ENCODE measurements around the gene RNF150.

Gene RNF150

DNA sequence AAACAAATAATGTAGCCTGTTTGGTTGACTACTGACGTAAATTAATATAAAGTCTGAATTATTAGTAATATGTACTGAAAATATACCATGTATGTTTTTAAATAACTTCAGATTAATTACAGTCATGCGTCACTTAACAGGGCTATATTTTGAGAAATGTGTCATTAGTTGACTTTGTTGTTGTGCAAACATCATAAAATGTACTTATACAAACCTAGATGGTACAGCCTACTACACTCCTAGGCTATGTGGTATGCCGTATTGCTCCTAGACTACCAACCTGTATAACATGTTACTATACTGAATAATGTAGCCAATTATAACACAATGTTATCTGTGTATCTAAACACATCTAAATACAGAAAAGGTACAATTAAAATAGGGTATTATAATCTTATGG lies 66.6 kb downstream of the RNF150 start:
- no peaks in the 10 kb centered on the region for H3K9me3 ChIP-seq (ENCODE audit: insufficient read depth, low read depth, low read length)
- H2AFZ ChIP-seq (ENCODE audit: low read length): no peak overlapping the region
- H3K9me2 ChIP-seq (replicated peaks; ENCODE audit: low read depth, low read length): no peaks in the 10 kb centered on the region
- H3K4me2 ChIP-seq (ENCODE audit: low read depth, low read length, poor library complexity, severe bottlenecking): no peak overlapping the region
- H3F3A ChIP-seq (ENCODE audit: low read depth): no peaks in the 10 kb centered on the region
- no peak overlapping the region for H3K4me3 ChIP-seq (ENCODE audit: low read length, poor library complexity, severe bottlenecking)
- H3K36me3 ChIP-seq (ENCODE audit: insufficient read depth, low read length): no peaks in the 10 kb centered on the region
- H3K9ac ChIP-seq (ENCODE audit: low read depth, low read length, poor library complexity, severe bottlenecking): no peak overlapping the region
- H3K4me1 ChIP-seq (ENCODE audit: insufficient read depth, low read length, poor library complexity, severe bottlenecking): no peaks in the 10 kb centered on the region
- H3K27me3 ChIP-seq (ENCODE audit: insufficient read depth, low read length, poor library complexity, severe bottlenecking): no peaks in the 10 kb centered on the region
- no peaks in the 10 kb centered on the region for H4K20me1 ChIP-seq (ENCODE audit: insufficient read depth, low read length, poor library complexity, severe bottlenecking)
- peaks cover 3% of the 10 kb centered on the region; the same call in 1 of the 2 replicates for H3K79me2 ChIP-seq (ENCODE audit: insufficient read depth, low read length)
- TF ChIP-seq, protein P1, sequence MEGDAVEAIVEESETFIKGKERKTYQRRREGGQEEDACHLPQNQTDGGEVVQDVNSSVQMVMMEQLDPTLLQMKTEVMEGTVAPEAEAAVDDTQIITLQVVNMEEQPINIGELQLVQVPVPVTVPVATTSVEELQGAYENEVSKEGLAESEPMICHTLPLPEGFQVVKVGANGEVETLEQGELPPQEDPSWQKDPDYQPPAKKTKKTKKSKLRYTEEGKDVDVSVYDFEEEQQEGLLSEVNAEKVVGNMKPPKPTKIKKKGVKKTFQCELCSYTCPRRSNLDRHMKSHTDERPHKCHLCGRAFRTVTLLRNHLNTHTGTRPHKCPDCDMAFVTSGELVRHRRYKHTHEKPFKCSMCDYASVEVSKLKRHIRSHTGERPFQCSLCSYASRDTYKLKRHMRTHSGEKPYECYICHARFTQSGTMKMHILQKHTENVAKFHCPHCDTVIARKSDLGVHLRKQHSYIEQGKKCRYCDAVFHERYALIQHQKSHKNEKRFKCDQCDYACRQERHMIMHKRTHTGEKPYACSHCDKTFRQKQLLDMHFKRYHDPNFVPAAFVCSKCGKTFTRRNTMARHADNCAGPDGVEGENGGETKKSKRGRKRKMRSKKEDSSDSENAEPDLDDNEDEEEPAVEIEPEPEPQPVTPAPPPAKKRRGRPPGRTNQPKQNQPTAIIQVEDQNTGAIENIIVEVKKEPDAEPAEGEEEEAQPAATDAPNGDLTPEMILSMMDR (conservative IDR thresholded peaks at IDR 0.05; ENCODE audit: low read length): no peak
- no peak for TF ChIP-seq EZH2phosphoT487 (IDR thresholded peaks at IDR 0.05; ENCODE audit: borderline replicate concordance)

DNA sequence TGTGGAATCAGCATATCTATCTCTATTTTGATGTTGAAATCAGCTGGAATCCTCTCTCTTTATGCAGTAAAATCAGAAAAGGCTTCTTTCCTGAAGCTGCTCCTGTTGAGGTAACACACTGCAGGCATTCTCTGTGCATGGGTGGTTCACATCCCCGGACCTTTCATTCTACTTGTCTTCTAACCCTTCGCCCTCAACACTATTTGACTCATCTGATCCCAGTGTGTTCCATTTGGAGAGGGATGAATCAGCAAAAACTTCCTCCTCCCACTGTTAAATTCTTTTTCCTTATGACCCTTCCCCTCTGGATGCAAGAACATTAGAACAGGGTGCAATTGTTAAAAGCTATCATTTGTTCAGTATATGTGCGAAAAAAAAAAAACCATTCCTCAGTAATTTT lies 67.4 kb downstream of the RNF150 start:
- Histone ChIP-seq H3F3A (ENCODE audit: low read depth) (no peaks in the 10 kb centered on the region), H3K9me2 (replicated peaks; ENCODE audit: low read depth, low read length) (no peaks in the 10 kb centered on the region), H3K4me3 (ENCODE audit: low read length, poor library complexity, severe bottlenecking) (no peak overlapping the region), H3K4me1 (ENCODE audit: insufficient read depth, low read length, poor library complexity, severe bottlenecking) (no peaks in the 10 kb centered on the region), H3K79me2 (ENCODE audit: insufficient read depth, low read length) (peaks cover 3% of the 10 kb centered on the region; the same call in 1 of the 2 replicates), H2AFZ (ENCODE audit: low read length) (no peak overlapping the region), H3K9me3 (ENCODE audit: insufficient read depth, low read depth, low read length) (no peaks in the 10 kb centered on the region), H3K9ac (ENCODE audit: low read depth, low read length, poor library complexity, severe bottlenecking) (no peak overlapping the region), H3K36me3 (ENCODE audit: insufficient read depth, low read length) (no peaks in the 10 kb centered on the region), H3K4me2 (ENCODE audit: low read depth, low read length, poor library complexity, severe bottlenecking) (no peak overlapping the region), H4K20me1 (ENCODE audit: insufficient read depth, low read length, poor library complexity, severe bottlenecking) (no peaks in the 10 kb centered on the region), H3K27me3 (ENCODE audit: insufficient read depth, low read length, poor library complexity, severe bottlenecking) (no peaks in the 10 kb centered on the region)
- TF ChIP-seq, protein P1 (conservative IDR thresholded peaks at IDR 0.05; ENCODE audit: low read length): no peak
- no peak for TF ChIP-seq EZH2phosphoT487 (IDR thresholded peaks at IDR 0.05; ENCODE audit: borderline replicate concordance)

DNA sequence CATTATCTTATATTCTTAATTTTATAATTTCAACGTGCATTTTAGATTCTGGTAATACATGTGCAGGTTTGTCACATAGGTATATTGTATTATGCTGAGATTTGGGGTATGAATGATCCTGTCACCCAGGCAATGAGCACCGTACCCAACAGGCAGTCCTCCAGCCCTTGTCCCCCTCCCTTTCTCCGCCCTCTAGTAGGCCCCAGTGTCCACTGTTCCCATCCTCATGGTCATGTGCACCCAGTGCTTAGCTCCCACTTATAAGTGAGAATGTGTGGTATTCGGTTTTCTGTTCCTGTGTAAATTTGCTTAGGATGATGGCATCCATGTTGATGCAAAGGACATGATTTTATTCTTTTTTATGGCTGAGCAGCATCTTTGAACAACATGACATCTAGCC lies 70.6 kb downstream of the RNF150 start:
- Histone ChIP-seq H3K9ac (ENCODE audit: low read depth, low read length, poor library complexity, severe bottlenecking) (no peak overlapping the region), H3K36me3 (ENCODE audit: insufficient read depth, low read length) (no peaks in the 10 kb centered on the region), H3K9me2 (replicated peaks; ENCODE audit: low read depth, low read length) (no peaks in the 10 kb centered on the region), H3K4me3 (ENCODE audit: low read length, poor library complexity, severe bottlenecking) (no peak overlapping the region), H3F3A (ENCODE audit: low read depth) (no peaks in the 10 kb centered on the region), H2AFZ (ENCODE audit: low read length) (no peak overlapping the region), H4K20me1 (ENCODE audit: insufficient read depth, low read length, poor library complexity, severe bottlenecking) (no peaks in the 10 kb centered on the region), H3K4me2 (ENCODE audit: low read depth, low read length, poor library complexity, severe bottlenecking) (no peak overlapping the region), H3K9me3 (ENCODE audit: insufficient read depth, low read depth, low read length) (no peaks in the 10 kb centered on the region), H3K27me3 (ENCODE audit: insufficient read depth, low read length, poor library complexity, severe bottlenecking) (no peaks in the 10 kb centered on the region), H3K4me1 (ENCODE audit: insufficient read depth, low read length, poor library complexity, severe bottlenecking) (no peaks in the 10 kb centered on the region), H3K79me2 (ENCODE audit: insufficient read depth, low read length) (peaks cover 3% of the 10 kb centered on the region; the same call in 1 of the 2 replicates)
- TF ChIP-seq EZH2phosphoT487 (IDR thresholded peaks at IDR 0.05; ENCODE audit: borderline replicate concordance): no peak
- TF ChIP-seq, protein P1 (conservative IDR thresholded peaks at IDR 0.05; ENCODE audit: low read length): no peak
